OCI-LY1 (cell line): ENCODE measurements around the gene SLC50A1.
"Not testable (repeated sequence)": the region's sequence is repeated elsewhere in the genome, so short reads cannot be mapped to it uniquely, and the experiment has no call there.

Source experiments
- EZH2 ChIP-seq: fragments of 200-600 bp; sonication (generic), shearing (Covaris generic); IDR thresholded peaks from 2 replicates; pipeline ENCODE4 v1.8.0; 2017; ENCODE audit warnings: borderline replicate concordance, mixed run types, mild to moderate bottlenecking, antibody characterized with exemption, low read length, moderate library complexity, mixed read lengths
- TF ChIP-seq, protein P1 (sequence below): fragments of 200-600 bp; sonication (generic), shearing (Covaris generic); IDR thresholded peaks from 2 replicates; pipeline ENCODE4 v1.5.1; 2017; ENCODE audit warnings: mild to moderate bottlenecking, antibody characterized with exemption, low read length, moderate library complexity, mixed read lengths

DNA sequence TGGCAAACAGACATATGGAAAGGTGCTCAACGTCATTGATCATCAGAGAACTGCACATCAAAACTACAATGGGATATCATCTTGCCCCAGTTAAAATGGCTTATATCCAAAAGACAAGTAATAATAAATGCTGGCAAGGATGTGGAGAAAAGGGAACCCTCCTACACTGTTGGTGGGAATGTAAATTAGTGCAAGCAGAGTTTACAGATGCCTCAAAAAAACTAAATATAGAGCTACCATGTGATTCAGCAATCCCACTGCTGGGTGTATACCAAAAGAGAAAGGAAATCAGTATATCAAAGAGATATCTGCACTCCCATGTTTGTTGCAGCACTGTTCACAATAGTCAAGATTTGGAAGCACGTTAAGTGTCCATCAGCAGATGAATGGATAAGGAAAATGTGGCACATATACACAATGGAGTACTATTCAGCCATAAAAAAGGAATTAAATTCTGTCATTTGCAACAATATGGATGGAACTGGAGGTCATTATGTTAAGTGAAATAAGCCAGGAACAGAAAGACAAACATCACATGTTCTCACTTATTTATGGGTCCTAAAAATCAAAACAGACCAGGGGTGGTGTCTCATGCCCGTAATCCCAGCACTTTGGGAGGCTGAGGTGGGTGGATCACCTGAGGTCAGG is 20.5 kb downstream of the SLC50A1 start:
- TF ChIP-seq, protein P1, sequence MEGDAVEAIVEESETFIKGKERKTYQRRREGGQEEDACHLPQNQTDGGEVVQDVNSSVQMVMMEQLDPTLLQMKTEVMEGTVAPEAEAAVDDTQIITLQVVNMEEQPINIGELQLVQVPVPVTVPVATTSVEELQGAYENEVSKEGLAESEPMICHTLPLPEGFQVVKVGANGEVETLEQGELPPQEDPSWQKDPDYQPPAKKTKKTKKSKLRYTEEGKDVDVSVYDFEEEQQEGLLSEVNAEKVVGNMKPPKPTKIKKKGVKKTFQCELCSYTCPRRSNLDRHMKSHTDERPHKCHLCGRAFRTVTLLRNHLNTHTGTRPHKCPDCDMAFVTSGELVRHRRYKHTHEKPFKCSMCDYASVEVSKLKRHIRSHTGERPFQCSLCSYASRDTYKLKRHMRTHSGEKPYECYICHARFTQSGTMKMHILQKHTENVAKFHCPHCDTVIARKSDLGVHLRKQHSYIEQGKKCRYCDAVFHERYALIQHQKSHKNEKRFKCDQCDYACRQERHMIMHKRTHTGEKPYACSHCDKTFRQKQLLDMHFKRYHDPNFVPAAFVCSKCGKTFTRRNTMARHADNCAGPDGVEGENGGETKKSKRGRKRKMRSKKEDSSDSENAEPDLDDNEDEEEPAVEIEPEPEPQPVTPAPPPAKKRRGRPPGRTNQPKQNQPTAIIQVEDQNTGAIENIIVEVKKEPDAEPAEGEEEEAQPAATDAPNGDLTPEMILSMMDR, result not testable (repeated sequence)
- not testable (repeated sequence) for TF ChIP-seq EZH2
